Neural cell (in vitro differentiated cells): ENCODE measurements around the gene NAALADL1.

Experiments
- EP300 ChIP-seq: fragments of 450-650 bp; conservative IDR thresholded peaks from 2 replicates; pipeline ENCODE4 v1.6.1; 2014; ENCODE audit warnings: antibody characterized with exemption, mild to moderate bottlenecking, moderate library complexity; ENCODE audit not compliant: poor library complexity, severe bottlenecking
- EZH2 ChIP-seq: fragments of 200-600, 300-800 bp; shearing (Covaris generic), sonication (generic); IDR thresholded peaks from 2 replicates; pipeline ENCODE4 v1.6.1; 2014; ENCODE audit warnings: antibody characterized with exemption, low read length, borderline replicate concordance, mild to moderate bottlenecking; ENCODE audit not compliant: insufficient read depth, poor library complexity, severe bottlenecking
- TF ChIP-seq, protein P1 (sequence below): fragments of 450-650 bp; IDR thresholded peaks from 2 replicates; pipeline ENCODE4 v1.5.1; 2014; ENCODE audit warnings: antibody characterized with exemption, mild to moderate bottlenecking, moderate library complexity; ENCODE audit not compliant: poor library complexity, severe bottlenecking

DNA sequence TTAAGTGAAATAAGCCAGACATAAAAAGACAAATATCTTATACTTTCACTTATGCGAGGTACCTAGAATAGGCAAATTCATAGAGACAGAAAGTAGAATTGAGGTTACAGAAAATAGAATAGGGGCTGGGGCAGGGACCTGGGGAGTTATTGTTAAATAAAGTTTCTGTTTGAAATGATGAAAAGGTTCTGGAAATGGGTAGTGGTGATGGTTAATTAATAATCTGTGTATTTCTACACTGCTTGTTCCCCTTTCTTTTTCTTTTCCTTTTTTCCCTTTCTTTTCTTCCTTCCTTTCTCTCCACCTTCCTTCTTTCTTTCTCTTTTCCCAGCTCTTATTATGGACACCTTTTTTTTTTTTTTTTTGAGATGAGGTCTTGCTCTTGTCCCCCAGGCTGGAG is 2.8 kb downstream of the NAALADL1 start:
- TF ChIP-seq, protein P1, sequence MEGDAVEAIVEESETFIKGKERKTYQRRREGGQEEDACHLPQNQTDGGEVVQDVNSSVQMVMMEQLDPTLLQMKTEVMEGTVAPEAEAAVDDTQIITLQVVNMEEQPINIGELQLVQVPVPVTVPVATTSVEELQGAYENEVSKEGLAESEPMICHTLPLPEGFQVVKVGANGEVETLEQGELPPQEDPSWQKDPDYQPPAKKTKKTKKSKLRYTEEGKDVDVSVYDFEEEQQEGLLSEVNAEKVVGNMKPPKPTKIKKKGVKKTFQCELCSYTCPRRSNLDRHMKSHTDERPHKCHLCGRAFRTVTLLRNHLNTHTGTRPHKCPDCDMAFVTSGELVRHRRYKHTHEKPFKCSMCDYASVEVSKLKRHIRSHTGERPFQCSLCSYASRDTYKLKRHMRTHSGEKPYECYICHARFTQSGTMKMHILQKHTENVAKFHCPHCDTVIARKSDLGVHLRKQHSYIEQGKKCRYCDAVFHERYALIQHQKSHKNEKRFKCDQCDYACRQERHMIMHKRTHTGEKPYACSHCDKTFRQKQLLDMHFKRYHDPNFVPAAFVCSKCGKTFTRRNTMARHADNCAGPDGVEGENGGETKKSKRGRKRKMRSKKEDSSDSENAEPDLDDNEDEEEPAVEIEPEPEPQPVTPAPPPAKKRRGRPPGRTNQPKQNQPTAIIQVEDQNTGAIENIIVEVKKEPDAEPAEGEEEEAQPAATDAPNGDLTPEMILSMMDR, result no peak
- TF ChIP-seq EP300 (no peak), EZH2 (no peak)
